Endothelial cell of hepatic sinusoid (primary cell): ENCODE measurements around the gene RGPD4.
"Not testable (repeated sequence)": the region's sequence is repeated elsewhere in the genome, so short reads cannot be mapped to it uniquely, and the experiment has no call there.

ENCODE experiments used
- in situ Hi-C: cut with HindIII; loops from 2 replicates; pipeline ENCODE4 v1.10.0; 2017; ENCODE audit warnings: low sequenced_read_pairs

The RGPD4 gene

DNA sequence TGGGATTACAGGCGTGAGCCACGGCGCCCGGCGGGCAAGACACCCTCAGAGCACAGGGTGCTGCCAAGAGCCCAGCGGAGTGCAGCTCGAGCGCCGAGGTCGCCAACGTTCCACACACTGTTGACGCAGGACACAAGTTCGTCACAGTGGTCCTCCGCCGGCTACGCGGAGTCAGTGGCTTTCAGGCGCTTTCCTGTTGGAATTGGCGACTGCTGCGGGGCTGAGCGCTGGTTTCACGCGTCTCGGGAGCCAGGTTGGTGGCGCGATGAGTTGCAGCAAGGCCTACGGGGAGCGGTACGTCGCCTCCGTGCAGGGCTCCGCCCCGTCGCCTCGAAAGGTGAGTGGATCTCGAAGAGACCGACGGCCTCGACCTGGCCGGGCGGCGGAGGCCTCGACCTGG is at the start of gene RGPD4:
RGPD4 (plus strand) TSS at position 144 of the 400 bp plus-strand sequence; CDS start at position 266, 122 bp downstream.
- in situ Hi-C loops = not testable (repeated sequence)

DNA sequence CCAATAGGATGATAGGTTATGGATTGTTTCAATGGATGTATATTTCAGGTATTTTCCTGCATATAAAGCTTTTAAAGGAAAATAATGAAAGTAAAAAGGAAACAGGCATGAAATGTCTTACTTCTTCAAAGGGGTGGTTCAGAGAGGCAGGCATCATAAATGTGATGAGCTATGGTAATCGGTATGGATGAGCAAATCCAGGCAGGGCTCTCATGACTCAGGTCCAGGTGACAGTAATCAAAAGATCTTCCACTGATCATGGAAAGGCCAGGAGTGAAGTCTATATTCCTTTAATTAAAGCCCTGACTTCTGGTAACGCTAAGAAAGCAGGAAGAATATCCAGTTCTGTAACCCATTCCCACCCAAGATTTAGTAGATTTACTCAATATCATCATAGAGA is 48.7 kb upstream of the RGPD4 start:
- in situ Hi-C loops = no loop called here

DNA sequence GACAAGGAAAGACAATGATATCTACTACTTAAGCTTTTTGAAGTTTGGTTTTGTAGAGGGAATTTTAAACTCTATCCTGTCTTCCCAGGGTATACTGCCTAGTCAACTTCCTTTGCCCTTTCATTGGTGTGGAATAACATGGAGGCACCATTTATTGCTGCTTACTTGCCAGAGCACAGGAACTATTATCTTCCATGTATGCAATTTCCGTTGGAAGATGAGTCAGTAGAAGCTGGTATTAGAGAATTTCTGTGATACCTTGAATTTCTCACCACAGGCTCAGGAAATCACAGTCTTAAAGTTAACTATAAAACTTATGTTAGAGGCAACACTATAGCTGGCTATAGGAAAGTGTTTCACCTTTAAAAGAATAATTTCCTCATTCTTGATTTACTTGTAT is 40.9 kb upstream of the RGPD4 start:
- in situ Hi-C loops = loop anchor here (5.0 kb wide), 1 partner anchor 33 kb away; no protein-coding TSS in a partner anchor

DNA sequence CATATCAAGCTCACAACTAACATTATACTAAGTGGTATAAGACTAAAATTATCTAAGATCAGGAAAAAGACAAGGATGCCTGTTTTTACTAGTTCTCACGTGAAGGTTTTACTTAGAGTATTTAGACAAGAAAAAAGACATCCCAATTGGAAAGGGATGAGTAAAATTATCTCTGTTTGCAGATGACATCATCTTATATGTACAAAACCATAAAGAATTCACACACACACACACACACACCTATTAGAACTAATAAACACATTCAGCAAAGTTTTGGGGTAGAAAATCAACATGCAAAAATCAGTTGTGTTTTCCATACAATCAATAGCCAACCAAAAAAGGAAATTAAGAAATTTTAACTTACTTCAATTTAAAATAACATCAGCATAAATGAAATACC is 35.9 kb upstream of the RGPD4 start:
- in situ Hi-C loops = no loop called here

DNA sequence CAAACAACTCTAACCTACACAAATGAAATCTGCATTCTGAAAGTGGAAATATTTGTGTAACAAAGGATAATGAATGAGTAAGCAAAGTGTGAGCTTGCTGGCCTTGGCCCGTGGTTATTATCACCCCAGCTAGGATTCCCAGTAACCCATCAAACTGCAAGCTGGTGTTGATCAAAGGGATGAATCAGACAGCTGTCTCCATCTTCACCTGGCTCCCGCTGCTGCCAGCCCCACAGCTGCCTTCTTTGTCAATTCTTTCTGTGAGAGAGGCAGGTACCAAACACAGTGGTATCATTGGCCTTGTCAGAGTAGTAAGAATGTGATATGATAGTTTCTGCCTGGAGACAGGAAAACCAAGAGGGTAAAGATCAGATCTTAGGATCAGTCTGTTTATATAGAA is 25.2 kb upstream of the RGPD4 start:
- in situ Hi-C loops = no loop called here

DNA sequence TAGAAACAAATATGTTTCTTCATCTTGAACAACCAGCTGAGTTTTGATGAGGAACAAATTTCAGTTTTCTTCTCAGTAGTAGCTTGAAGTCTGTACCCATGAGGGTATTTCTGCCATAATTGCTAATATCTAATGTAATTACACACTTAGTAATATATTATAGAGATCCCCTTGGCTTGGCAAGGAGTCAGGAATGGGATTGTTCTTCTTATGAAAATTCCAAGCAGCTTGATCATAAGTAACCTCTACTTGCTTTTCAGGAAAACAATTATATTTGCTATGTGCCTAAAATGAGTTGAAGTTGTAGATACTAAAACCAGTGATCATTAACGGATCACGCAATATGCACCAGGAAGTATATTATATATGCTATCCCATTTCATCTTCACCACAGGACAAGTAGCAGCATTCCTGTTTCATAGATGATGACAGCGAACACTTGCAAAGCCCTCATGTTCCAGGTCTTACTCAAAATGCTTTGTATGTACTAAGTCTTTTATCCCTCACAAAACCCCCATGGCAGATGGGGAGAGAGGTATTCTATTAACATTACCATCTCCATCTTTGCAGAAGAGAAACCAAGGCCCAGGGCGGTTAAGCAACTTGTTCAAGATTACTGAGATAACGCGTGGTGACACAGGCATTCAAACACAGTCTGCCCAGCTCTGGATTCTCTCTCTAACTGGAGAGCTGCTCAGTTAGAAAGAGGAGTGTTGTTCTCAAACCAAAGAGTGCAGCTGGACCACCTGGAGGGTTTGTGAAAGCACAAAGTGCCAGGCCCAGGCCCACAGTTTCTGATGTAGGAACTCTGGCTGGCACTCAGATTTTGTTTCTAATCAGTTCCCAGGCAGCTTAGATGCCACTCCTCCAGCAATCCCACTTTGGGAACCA is 21.8 kb upstream of the RGPD4 start:
- in situ Hi-C loops = no loop called here

DNA sequence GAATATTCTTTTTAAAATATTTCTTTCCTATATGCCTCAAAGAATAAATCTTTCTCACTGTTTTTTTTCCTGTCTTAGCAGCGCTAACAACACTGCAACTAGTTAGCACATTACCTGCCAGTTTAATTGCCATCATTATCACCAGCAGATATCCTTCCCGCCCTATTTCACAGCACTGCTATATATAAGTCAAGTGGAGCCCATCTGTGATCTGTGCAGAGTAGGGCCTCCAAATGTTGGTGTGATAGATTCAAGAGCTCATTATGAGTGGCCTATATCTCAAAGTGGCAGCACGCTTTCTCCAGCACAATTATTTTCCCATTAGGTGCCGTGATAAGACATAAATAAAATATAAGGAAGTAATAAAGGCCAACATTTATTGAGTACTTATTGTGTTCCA is 19.8 kb upstream of the RGPD4 start:
- in situ Hi-C loops = no loop called here

DNA sequence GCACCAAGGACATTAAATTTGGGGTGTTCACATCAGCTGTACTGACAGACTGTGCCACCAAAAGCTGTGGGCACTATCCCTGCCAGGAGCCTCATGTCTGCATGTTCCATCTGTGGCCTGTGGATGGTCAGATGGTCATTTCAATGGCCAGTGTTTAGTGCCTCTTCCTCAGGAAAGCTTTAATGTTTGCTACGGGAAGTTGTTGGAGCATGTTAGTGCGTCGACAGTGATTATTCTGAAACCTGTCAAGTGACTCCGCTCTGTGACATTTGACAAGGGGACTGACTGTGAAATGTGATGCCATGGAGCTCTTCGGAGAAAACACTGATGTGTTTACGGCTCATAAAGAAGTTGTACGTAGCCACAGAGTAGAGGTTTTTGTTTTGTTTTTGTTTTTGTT is 18.7 kb upstream of the RGPD4 start:
- in situ Hi-C loops = no loop called here

DNA sequence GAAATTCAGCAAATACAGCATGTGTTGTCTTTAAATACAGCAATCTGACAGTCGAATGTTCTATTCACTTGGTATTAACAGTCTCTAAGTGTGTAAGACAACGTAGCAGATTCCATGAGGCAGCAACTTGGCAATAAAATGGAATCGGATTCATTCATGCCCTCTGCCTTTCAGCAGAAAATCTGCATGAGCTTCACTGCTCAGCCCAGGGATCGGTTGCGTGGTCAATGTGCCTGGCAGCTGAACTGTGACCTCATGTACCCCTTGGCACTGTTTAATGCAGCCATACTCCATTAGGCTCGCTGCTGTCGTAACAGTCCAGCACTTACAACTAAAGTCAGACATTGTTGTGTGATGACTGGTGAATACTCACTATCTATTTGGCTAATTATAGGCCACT is 17.7 kb upstream of the RGPD4 start:
- in situ Hi-C loops = no loop called here

DNA sequence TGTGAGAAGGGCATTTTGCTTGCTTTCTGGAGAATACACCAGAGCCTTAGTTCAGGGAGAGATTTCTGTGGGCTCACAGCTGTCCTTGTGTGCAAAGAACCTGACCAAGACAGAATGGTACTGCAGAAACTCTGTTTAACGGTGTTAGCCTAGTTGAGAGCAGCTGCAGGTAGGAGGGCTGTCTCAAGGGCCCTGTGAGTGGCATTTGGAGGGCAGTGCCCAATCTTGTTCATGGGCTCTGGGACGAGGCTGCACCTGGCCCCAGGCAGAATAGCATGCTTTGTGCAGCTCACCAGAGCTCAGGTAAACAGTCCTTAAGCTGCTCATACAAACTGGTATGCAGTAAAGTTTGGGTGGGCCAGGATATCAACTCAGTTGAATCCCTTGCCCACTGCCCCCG is 16.9 kb upstream of the RGPD4 start:
- in situ Hi-C loops = no loop called here

DNA sequence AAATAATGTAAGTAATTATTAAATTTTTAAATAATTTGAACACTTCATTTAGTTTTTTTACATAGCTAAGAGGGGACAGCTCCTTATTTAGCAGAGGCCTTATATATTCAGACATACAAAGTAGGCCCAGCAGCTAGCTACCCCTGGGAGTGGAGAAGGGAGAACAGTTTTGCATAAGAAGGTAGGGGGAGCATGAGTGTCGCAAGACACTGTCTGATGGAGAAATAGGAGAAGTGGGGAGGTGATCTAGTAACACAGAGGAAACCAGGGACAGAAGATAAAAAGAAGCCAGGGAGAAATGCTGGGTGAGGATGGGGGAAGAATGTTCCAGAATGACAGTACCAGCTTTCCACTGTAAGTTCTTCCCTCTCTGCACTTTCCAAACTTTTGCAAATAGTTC is 16.0 kb upstream of the RGPD4 start:
- in situ Hi-C loops = no loop called here

DNA sequence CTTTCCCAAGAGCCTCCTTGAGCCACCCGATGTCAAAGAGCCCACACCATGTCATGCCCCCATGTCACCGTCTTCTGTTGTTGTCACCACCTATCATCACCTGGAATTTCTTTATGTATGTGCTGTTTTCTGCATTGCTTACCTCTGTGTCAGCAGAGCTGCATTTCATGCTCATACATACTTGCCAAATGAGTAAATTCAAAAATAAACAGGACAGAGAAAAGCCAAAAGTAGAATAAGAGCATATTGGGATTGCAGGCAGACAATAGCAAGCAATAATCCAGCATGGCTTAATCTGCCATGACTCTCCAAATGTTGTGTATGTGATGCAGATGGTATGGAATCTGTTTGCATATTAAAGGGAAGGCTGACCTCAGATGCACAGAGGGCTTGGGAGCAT is 15.3 kb upstream of the RGPD4 start:
- in situ Hi-C loops = no loop called here

DNA sequence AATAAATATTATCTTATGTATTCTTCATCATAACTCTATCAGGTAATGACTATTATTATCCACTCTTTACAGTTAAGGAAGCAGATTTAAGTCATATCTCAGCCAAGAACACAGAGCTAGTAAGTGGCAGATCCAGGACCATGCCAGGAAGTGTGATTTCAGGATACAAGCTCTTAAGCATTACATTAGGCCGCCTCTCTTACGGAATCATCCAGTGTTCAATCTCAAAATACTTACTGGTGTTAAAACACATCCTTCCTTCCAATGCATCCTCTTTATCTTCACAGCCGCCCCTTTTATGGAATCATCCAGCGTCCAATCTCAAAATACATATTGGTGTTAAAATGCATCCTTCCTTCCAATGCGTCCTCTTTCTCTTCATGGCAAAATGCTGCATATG is 14.7 kb upstream of the RGPD4 start:
- in situ Hi-C loops = no loop called here

DNA sequence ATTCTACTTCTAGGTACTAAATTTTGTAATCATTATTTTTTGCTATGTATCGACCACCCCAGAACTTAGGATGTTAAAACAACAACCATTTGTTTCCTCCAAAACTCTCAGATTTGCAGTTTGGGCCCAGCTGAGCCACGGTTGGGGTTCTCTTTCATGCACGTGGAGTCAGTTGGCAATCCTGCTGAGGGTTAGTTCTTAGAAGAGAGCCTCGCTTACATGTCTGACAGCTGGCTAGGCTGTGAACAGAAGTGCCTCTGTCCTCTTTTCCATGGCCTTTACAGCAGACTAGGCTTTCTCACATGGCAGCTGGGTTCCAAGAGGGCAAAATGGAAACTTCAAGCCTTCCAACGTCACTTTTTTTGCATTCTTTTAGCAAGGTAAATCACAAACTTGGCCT is 9.3 kb upstream of the RGPD4 start:
- in situ Hi-C loops = no loop called here

DNA sequence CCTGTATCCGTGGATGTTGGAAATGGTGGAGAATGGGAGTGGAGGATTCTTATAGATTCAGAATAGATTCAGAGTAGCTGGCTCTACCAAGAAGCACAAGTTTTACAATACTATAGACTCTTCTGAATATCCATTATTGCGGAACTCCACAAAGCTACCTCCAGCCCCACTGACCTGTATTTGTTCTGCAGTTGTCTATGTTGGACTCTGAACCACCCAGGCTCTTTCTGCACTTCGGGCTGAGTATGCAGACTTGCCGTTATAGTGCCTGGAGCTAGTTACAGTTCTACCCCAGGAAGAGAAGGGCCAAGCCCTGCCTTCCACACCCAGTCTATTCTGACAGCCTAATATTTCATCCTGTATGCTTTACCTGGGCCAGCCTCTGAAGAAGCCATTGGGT is 4.4 kb upstream of the RGPD4 start:
- in situ Hi-C loops = no loop called here

DNA sequence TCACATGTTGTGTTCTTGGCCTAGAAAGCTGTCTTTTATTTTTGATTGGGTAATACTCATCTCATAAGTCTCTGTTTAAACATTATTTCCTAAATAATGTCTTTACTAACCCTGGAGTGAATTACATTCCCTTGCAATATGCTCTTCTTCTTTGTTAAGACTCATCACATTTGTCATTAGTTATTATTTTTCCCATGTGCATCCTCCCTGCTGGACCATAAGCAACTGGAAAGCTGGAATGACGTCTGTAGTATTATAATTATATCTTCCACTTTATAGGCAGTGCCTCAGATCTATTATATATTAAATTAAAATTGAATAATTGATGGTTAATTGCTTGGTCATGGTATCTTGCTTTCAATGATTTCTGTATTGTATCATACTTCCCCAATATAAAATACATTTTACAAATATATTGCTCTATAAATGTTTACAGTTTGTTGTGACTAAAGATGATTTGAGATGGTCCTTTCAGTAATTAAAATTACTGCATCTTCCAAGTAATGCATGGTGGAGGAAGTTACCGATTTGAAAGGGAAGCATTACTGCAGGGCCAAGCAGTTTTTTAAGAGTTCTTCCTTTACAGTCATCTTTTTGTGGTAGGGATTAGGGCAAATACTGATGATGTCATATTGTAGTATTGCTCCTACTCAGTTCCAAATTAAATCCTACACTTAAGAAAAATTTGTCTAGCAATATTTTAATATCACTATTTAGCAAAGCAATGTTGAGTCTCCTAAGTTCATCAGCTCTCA is 2.1 kb upstream of the RGPD4 start:
- in situ Hi-C loops = no loop called here

DNA sequence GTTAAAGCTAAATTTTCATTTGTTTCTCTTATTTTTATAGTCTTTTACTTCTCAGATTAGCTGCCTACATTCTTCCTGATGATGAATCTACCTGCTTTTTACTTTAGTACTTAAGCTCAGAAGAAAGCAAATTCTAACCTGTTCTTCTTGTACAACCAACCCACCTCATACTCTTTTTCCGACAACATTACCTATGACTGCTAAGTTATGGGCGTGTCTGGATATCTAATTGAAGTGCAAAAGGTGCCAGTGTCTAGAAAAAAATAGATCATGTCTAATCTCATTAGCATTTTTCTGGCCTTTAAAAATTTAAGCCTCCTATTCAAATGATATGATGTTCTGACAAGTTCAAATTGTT is 1.5 kb upstream of the RGPD4 start:
- in situ Hi-C loops = no loop called here

DNA sequence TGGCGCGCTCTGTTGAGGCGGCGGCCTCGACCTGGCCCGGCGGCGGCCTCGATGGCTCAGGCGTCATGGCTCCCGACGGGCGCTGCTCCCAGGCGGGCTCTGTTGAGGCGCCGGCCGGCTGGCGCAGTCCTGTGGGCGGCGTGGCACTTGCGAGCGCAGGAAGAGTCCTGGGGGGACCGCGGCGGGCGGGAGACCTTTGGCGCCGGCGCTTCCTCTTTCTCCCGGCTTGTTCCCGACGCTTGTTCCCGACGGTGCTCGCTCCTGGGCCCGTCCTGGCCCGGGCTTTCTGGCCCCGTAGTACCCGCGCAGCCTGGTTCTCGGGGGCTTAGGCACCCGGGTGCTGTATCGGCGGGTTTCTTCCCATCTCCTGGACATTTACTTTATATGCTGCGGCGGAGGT is 2.8 kb downstream of the RGPD4 start:
- in situ Hi-C loops = not testable (repeated sequence)

DNA sequence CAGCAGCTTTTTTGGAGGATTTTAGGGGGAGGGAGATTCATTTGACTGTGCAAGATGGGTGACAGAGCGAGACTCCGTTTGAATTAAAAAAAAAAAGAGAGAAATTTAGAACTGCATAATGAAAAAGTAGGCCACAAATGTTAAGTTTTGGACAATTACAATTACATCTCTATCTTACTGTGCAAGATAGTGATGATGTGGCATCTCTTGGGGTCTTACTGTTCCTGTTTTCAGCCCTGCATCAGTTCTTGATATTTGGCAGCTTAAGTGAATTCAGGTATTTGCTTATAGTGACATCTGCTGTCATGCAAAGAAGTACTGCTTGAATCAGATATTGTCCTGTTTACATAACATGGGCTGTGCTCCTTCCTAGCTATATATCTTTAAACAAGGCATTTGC is 6.5 kb downstream of the RGPD4 start:
- in situ Hi-C loops = not testable (repeated sequence)

DNA sequence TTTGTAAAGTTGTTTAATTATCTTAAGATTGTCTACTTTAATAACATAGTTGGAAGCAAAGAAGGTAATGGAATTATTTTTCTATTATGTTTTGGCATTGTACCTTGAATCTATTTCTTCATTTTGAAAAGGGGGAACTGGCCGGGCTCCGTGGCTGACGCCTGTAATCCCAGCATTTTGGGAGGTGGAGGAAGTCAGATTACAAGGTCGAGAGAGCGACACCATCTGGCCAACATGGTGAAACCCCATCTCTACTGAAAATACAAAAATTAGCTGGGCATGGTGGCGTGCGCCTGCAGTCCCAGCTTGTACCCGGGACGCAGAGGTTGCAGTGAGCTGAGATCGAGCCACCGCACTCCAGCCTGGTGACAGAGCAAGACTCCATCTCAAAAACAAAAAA is 6.9 kb downstream of the RGPD4 start:
- in situ Hi-C loops = not testable (repeated sequence)

DNA sequence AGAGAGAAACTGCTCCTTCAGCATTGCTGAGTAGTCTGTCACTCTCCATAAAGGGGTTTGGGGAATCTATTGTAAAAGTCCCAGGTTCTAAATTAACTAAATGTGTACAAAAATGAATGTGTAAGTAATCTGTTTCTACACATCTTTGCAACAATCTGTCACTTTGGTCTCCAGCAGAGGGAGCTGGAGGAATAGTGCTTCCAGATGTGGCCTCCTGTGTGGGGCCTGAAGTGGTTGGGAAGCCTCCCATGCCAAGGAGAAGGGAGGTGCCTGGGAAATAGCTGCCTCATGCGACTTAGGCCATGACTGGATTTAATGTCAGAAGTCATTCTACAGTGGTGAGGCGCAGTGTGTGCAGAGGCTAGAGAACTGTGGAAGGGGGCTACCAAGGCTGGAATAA is 89.4 kb downstream of the RGPD4 start:
- in situ Hi-C loops = not testable (repeated sequence)

DNA sequence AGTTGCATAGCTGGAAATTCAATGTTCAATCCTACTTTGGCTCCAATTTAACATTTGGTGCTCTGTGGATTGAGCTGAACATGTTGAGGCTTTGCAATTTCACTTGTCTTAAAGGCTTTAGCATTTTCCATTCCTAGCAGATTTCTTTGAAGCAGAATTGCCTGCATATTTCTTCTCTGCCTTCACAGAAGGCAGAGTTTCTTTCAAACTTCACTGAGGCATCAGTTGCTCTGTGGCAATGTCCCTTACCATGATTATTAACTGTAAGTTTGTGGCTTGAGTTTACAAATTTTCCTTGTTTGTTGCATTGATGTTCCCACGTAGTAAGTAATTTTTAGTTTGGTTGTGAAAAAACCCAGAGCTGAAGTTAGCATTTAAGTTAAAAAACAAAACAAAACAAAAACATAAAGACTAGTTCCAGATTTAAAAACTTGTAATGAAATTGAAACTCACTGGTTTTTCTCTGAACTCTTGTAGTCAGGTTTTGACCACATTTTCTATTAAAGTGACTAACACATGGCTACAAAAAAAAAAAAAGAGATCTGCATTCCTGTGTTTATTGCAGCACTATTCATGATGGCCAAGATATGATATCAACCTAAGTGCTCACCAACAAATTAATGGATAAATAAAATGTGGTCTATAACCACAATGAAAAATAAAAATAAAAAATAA is 90.1 kb downstream of the RGPD4 start:
- in situ Hi-C loops = not testable (repeated sequence)
